HepG2 (cell line): ENCODE data around the gene LEMD2. TPM values are rescaled to one million over a fixed set of nuclear protein-coding genes. Genes with fewer than 3 reads are reported as not detected.

Source experiments
- ADNP ChIP-seq: sonication (generic); formaldehyde crosslinking; IDR thresholded peaks from 2 replicates; pipeline ENCODE4 v1.4.0; 2020; ENCODE audit warnings: missing genetic modification reagents
- FOSL1 ChIP-seq: sonication (generic); formaldehyde crosslinking; IDR thresholded peaks from 2 replicates; pipeline ENCODE4 v1.9.0; 2021; ENCODE audit warnings: missing genetic modification reagents, borderline replicate concordance
- FOXP1 ChIP-seq, 2 experiments: fragments of 450-650 bp in 1 of 2; IDR thresholded peaks; 2 replicates each; pipeline ENCODE4 v1.6.1; 2017 to 2018; ENCODE audit warnings: antibody characterized with exemption in 1 of 2
- HNF4A ChIP-seq: sonication (generic); formaldehyde crosslinking; IDR thresholded peaks from 2 replicates; pipeline ENCODE4 v1.4.0; 2020; ENCODE audit warnings: missing genetic modification reagents
- HOXA7 ChIP-seq: sonication (generic); formaldehyde crosslinking; IDR thresholded peaks from 2 replicates; pipeline ENCODE4 v1.8.1; 2022; ENCODE audit warnings: mild to moderate bottlenecking, missing genetic modification reagents, moderate library complexity
- NCOR1 ChIP-seq: fragments of 200-600 bp; sonication (generic); IDR thresholded peaks from 2 replicates; pipeline ENCODE4 v1.7.0; 2017; ENCODE audit warnings: antibody characterized with exemption, low read length, borderline replicate concordance
- NR1H2 ChIP-seq: sonication (generic); formaldehyde crosslinking; IDR thresholded peaks from 2 replicates; pipeline ENCODE4 v1.8.1; 2022; ENCODE audit warnings: low read depth, missing genetic modification reagents, borderline replicate concordance
- NR2F2 ChIP-seq: IDR thresholded peaks from 2 replicates; pipeline ENCODE4 v1.6.1; 2012; ENCODE audit warnings: low read depth, inconsistent platforms, borderline replicate concordance
- RBM39 ChIP-seq: fragments of 200-400 bp; formaldehyde crosslinking; IDR thresholded peaks from one replicate; pipeline ENCODE4 v1.6.1; 2018; ENCODE audit warnings: antibody characterized with exemption, mild to moderate bottlenecking, low read depth, low read length; ENCODE audit not compliant: poor library complexity, severe bottlenecking
- REPIN1 ChIP-seq: sonication (generic); formaldehyde crosslinking; IDR thresholded peaks from 2 replicates; pipeline ENCODE4 v1.8.0; 2022; ENCODE audit warnings: missing genetic modification reagents, low read depth, mild to moderate bottlenecking, borderline replicate concordance
- RXRB ChIP-seq: IDR thresholded peaks from 2 replicates; pipeline ENCODE4 v1.6.1; 2016; ENCODE audit warnings: borderline replicate concordance, missing genetic modification reagents, missing compliant biosample characterization
- SETDB1 ChIP-seq: sonication (generic); formaldehyde crosslinking; IDR thresholded peaks from 2 replicates; pipeline ENCODE4 v1.5.1; 2020; ENCODE audit warnings: missing genetic modification reagents, mild to moderate bottlenecking, borderline replicate concordance
- SP5 ChIP-seq: IDR thresholded peaks from 2 replicates; pipeline ENCODE4 v1.6.1; 2016; ENCODE audit warnings: low read depth, borderline replicate concordance
- ZBTB7A ChIP-seq: sonication (generic); formaldehyde crosslinking; IDR thresholded peaks from 2 replicates; pipeline ENCODE4 v1.8.0; 2022; ENCODE audit warnings: mild to moderate bottlenecking, missing genetic modification reagents
- ZEB1 ChIP-seq: IDR thresholded peaks from 2 replicates; pipeline ENCODE4 v1.6.1; 2012; ENCODE audit warnings: mild to moderate bottlenecking, low read depth, inconsistent platforms; ENCODE audit not compliant: insufficient replicate concordance
- ZNF230 ChIP-seq: sonication (generic); formaldehyde crosslinking; IDR thresholded peaks from 2 replicates; pipeline ENCODE4 v1.4.0; 2020; ENCODE audit warnings: mild to moderate bottlenecking, missing genetic modification reagents
- ZNF326 ChIP-seq: sonication (generic); formaldehyde crosslinking; IDR thresholded peaks from 2 replicates; pipeline ENCODE4 v1.4.0; 2020; ENCODE audit warnings: missing genetic modification reagents, borderline replicate concordance
- ZNF33A ChIP-seq: sonication (generic); formaldehyde crosslinking; IDR thresholded peaks from 2 replicates; pipeline ENCODE4 v1.5.1; 2020; ENCODE audit warnings: missing genetic modification reagents, mild to moderate bottlenecking, moderate library complexity, borderline replicate concordance
- ZNF773 ChIP-seq: sonication (generic); formaldehyde crosslinking; IDR thresholded peaks from 2 replicates; pipeline ENCODE4 v1.4.0; 2020; ENCODE audit warnings: missing genetic modification reagents, borderline replicate concordance
- ZSCAN9 ChIP-seq: IDR thresholded peaks from 2 replicates; pipeline ENCODE4 v1.6.1; 2016; ENCODE audit warnings: borderline replicate concordance
- ZZZ3 ChIP-seq: sonication (generic); formaldehyde crosslinking; IDR thresholded peaks from 2 replicates; pipeline ENCODE4 v1.4.0; 2020; ENCODE audit warnings: missing genetic modification reagents, mild to moderate bottlenecking, borderline replicate concordance
- polyA plus RNA-seq, 8 experiments: library from polyadenylated mRNA; depleted of rRNA in 3 of 8; stranded (reverse) in 7 of 8; unstranded in 1 of 8; fragments of >200 nt; fragmentation: Illumina TruSeq in 4 of 8; extraction: Trizol in 4 of 8; gene quantifications; 2 replicates each; pipeline versions ENCODE4 v1.2.1 to v1.2.3, GENCODE V29; 2011 to 2016; ENCODE audit warnings: low read depth in 4 of 8, missing spikeins in 1 of 8, mixed read lengths in 1 of 8; ENCODE audit not compliant: insufficient read depth in 1 of 8
- total RNA-seq, 5 experiments: library from RNA; depleted of rRNA; stranded (reverse); fragments of >200 nt; fragmentation: Illumina TruSeq; extraction: Trizol; gene quantifications; 2 replicates each; pipeline ENCODE4 v1.2.3, GENCODE V29; 2016; ENCODE audit warnings: low read depth in 1 of 5
- TF ChIP-seq, protein P1 (sequence below): sonication (generic); formaldehyde crosslinking; IDR thresholded peaks from 2 replicates; pipeline ENCODE4 v1.4.0; 2020; ENCODE audit warnings: missing genetic modification reagents
- TF ChIP-seq, protein P2 (sequence below): IDR thresholded peaks from 2 replicates; pipeline ENCODE4 v1.6.1; 2016
- TF ChIP-seq, protein P3 (sequence below): sonication (generic); formaldehyde crosslinking; IDR thresholded peaks from 2 replicates; pipeline ENCODE4 v1.4.0; 2020; ENCODE audit warnings: mild to moderate bottlenecking, missing genetic modification reagents, borderline replicate concordance
- TF ChIP-seq, protein P4 (sequence below): sonication (generic); formaldehyde crosslinking; IDR thresholded peaks from 2 replicates; pipeline ENCODE4 v1.4.0; 2020; ENCODE audit warnings: missing genetic modification reagents, borderline replicate concordance

LEMD2 gene
- total and polyA plus RNA-seq, 2 of the 13 experiments (the other 11 are each of a cell fraction or from before 2014, with no cell fraction given), result 45.2 to 62.9 TPM

DNA sequence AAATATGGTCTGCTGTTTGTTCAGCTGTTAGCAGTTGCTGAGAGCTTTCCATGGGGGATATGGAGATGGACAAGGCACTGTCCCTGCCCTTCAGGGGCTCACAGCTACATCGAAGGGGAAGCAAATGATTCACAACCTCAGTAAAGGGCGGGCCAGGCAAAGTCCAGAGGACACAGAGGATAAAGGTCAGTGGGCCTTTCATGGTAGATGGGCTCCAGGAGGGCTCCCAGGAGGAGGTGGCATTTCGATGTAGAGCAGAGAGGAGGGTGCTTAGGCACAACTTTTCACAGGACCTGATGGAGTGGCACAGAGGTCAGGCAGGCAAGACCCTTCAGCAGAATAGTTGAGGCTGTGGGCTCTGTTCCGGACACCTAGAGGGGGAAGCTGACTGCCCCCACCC is 30.1 kb upstream of the LEMD2 start (continued):
- 0 out of 2 replicates have a peak, but pooled peaks have one; percentile 24 for TF ChIP-seq NCOR1
- no peak for TF ChIP-seq ADNP (CRISPR knock-in tag)
- no peak for TF ChIP-seq FOSL1 (CRISPR knock-in tag)
- TF ChIP-seq, protein P1, sequence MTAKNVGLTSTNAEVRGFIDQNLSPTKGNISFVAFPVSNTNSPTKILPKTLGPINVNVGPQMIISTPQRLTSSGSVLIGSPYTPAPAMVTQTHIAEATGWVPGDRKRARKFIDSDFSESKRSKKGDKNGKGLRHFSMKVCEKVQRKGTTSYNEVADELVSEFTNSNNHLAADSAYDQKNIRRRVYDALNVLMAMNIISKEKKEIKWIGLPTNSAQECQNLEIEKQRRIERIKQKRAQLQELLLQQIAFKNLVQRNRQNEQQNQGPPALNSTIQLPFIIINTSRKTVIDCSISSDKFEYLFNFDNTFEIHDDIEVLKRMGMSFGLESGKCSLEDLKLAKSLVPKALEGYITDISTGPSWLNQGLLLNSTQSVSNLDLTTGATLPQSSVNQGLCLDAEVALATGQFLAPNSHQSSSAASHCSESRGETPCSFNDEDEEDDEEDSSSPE (CRISPR knock-in tag), result no peak
- no peak for TF ChIP-seq ZBTB7A
- no peak for TF ChIP-seq ZZZ3 (CRISPR knock-in tag)
- TF ChIP-seq, protein P2, sequence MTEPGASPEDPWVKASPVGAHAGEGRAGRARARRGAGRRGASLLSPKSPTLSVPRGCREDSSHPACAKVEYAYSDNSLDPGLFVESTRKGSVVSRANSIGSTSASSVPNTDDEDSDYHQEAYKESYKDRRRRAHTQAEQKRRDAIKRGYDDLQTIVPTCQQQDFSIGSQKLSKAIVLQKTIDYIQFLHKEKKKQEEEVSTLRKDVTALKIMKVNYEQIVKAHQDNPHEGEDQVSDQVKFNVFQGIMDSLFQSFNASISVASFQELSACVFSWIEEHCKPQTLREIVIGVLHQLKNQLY (CRISPR knock-in tag), result no peak
- no peak for TF ChIP-seq FOXP1 (IDR thresholded peaks at IDR 0.05)
- TF ChIP-seq FOXP1 (CRISPR knock-in tag; IDR thresholded peaks at IDR 0.05), result no peak
- TF ChIP-seq, protein P3, sequence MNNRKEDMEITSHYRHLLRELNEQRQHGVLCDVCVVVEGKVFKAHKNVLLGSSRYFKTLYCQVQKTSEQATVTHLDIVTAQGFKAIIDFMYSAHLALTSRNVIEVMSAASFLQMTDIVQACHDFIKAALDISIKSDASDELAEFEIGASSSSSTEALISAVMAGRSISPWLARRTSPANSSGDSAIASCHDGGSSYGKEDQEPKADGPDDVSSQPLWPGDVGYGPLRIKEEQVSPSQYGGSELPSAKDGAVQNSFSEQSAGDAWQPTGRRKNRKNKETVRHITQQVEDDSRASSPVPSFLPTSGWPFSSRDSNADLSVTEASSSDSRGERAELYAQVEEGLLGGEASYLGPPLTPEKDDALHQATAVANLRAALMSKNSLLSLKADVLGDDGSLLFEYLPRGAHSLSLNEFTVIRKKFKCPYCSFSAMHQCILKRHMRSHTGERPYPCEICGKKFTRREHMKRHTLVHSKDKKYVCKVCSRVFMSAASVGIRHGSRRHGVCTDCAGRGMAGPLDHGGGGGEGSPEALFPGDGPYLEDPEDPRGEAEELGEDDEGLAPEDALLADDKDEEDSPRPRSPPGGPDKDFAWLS (CRISPR knock-in tag), result no peak
- no peak for TF ChIP-seq NR2F2
- TF ChIP-seq SP5 (CRISPR knock-in tag), result no peak
- TF ChIP-seq NR1H2 (CRISPR knock-in tag), result no peak
- no peak for TF ChIP-seq ZNF33A (CRISPR knock-in tag)
- TF ChIP-seq HNF4A, result peak; percentile 65
- TF ChIP-seq, protein P4, sequence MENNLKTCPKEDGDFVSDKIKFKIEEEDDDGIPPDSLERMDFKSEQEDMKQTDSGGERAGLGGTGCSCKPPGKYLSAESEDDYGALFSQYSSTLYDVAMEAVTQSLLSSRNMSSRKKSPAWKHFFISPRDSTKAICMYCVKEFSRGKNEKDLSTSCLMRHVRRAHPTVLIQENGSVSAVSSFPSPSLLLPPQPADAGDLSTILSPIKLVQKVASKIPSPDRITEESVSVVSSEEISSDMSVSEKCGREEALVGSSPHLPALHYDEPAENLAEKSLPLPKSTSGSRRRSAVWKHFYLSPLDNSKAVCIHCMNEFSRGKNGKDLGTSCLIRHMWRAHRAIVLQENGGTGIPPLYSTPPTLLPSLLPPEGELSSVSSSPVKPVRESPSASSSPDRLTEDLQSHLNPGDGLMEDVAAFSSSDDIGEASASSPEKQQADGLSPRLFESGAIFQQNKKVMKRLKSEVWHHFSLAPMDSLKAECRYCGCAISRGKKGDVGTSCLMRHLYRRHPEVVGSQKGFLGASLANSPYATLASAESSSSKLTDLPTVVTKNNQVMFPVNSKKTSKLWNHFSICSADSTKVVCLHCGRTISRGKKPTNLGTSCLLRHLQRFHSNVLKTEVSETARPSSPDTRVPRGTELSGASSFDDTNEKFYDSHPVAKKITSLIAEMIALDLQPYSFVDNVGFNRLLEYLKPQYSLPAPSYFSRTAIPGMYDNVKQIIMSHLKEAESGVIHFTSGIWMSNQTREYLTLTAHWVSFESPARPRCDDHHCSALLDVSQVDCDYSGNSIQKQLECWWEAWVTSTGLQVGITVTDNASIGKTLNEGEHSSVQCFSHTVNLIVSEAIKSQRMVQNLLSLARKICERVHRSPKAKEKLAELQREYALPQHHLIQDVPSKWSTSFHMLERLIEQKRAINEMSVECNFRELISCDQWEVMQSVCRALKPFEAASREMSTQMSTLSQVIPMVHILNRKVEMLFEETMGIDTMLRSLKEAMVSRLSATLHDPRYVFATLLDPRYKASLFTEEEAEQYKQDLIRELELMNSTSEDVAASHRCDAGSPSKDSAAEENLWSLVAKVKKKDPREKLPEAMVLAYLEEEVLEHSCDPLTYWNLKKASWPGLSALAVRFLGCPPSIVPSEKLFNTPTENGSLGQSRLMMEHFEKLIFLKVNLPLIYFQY (CRISPR knock-in tag), result no peak
- TF ChIP-seq ZEB1, result no peak
- no peak for TF ChIP-seq RBM39
- TF ChIP-seq ZNF773 (CRISPR knock-in tag), result no peak
- no peak for TF ChIP-seq HOXA7 (CRISPR knock-in tag)
- TF ChIP-seq REPIN1, result no peak
- TF ChIP-seq ZNF230 (CRISPR knock-in tag), result no peak
- TF ChIP-seq ZSCAN9 (CRISPR knock-in tag), result no peak
- TF ChIP-seq SETDB1 (CRISPR knock-in tag), result no peak
- TF ChIP-seq RXRB (CRISPR knock-in tag), result no peak
- TF ChIP-seq ZNF326 (CRISPR knock-in tag), result no peak
